ENCODE results near the gene CCNC. TPM values are rescaled to one million over a fixed set of nuclear protein-coding genes. Genes with fewer than 3 reads are reported as not detected.

CCNC gene
- polyA plus RNA-seq, 1 donor (not counting 4 experiments of a cell fraction or from before 2014, with no cell fraction given): 103 TPM

DNA sequence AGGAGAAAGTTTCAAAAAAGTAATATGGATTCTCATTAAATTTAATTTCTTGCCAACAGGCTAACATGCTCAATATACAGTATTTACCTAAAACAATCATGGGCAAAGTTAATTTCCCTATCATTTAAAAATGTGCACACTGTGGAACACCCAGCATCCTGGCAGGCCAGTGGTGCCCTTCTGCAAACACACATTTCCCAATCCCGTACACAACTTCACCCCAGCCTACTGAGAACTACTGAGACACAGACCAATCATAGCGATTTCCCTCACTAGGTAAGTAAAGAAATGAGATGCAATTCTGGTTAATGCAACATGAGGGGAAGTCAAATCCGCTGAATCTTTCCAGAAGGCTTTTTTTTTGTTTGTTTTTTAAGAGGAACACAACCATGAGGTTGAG, 60.8 kb downstream of the CCNC start:
- TF ChIP-seq EZH2 (IDR thresholded peaks at IDR 0.05; ENCODE audit: low read length): no peak
- TF ChIP-seq, protein P1, sequence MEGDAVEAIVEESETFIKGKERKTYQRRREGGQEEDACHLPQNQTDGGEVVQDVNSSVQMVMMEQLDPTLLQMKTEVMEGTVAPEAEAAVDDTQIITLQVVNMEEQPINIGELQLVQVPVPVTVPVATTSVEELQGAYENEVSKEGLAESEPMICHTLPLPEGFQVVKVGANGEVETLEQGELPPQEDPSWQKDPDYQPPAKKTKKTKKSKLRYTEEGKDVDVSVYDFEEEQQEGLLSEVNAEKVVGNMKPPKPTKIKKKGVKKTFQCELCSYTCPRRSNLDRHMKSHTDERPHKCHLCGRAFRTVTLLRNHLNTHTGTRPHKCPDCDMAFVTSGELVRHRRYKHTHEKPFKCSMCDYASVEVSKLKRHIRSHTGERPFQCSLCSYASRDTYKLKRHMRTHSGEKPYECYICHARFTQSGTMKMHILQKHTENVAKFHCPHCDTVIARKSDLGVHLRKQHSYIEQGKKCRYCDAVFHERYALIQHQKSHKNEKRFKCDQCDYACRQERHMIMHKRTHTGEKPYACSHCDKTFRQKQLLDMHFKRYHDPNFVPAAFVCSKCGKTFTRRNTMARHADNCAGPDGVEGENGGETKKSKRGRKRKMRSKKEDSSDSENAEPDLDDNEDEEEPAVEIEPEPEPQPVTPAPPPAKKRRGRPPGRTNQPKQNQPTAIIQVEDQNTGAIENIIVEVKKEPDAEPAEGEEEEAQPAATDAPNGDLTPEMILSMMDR (optimal IDR thresholded peaks at IDR 0.05 in 1 of 3, IDR thresholded peaks at IDR 0.05 in 1 of 3, conservative IDR thresholded peaks at IDR 0.05 in 1 of 3; ENCODE audit: extremely low read depth in 1 of 3, insufficient read depth in 2 of 3, low read length in 3 of 3): no peak
- DNase-seq (ENCODE audit: low read depth, low spot score) (no peak), FAIRE-seq (no peak)
- dilution Hi-C loops (cut with MboI; ENCODE audit: extremely low pct_ligation_motif_present, low sequenced_read_pairs): no loop called here
- H2AFZ ChIP-seq (ENCODE audit: control insufficient read depth, low read length): no peak overlapping the region
- H3K9me1 ChIP-seq (ENCODE audit: control insufficient read depth, extremely low read depth, insufficient read depth, low read length): no peaks in the 10 kb centered on the region
- no peak overlapping the region for H3K4me3 ChIP-seq (ENCODE audit: control insufficient read depth in 2 of 3, extremely low read depth in 1 of 3, insufficient read depth in 2 of 3, low read depth in 1 of 3, low read length in 3 of 3)
- no peak overlapping the region for H3K9ac ChIP-seq (ENCODE audit: control insufficient read depth, extremely low read depth, insufficient read depth, low read length)
- H3K9me3 ChIP-seq (ENCODE audit: control insufficient read depth, low read depth, low read length): no peaks in the 10 kb centered on the region
- no peak overlapping the region for H3K4me2 ChIP-seq (ENCODE audit: control insufficient read depth, extremely low read depth, insufficient read depth, low read depth, low read length)
- H3K36me3 ChIP-seq (ENCODE audit: control insufficient read depth in 2 of 2, extremely low read depth in 1 of 2, insufficient read depth in 2 of 2, low read length in 2 of 2): peaks cover 1 to 12% of the 10 kb centered on the region in 2 experiments
- H4K20me1 ChIP-seq (ENCODE audit: control insufficient read depth, extremely low read depth, insufficient read depth, low read length): no peaks in the 10 kb centered on the region
- H3K79me2 ChIP-seq (ENCODE audit: control insufficient read depth, insufficient read depth, low read length): peaks cover 28% of the 10 kb centered on the region
- peaks cover 2% of the 10 kb centered on the region for H3K4me1 ChIP-seq (ENCODE audit: control insufficient read depth, extremely low read depth, insufficient read depth, low read length)
- H3K27ac ChIP-seq (ENCODE audit: control insufficient read depth, insufficient read depth, low read length): no peak overlapping the region
- H3K27me3 ChIP-seq (ENCODE audit: control insufficient read depth, extremely low read depth, insufficient read depth, low read length): no peaks in the 10 kb centered on the region

DNA sequence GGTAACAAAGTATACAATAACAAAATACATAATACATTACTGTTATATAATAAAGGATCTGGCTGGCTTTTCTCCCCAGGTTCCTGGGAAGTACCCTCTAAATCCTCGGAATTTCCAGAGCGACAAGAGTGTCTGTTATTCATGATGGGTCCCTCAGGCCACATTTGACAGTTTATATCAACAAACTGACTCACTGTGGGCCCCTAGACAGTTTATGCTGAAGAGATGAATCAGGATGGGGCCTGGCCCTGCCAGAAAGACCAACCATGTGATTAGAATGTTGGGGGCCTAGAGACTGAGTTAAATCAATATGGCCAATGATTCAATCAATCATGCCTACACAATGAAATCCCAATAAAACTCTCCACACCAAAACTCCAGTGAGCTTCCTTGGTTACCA, 66.7 kb downstream of the CCNC start:
- Histone ChIP-seq H3K9me3 (ENCODE audit: control insufficient read depth, low read depth, low read length) (no peaks in the 10 kb centered on the region), H3K9me1 (ENCODE audit: control insufficient read depth, extremely low read depth, insufficient read depth, low read length) (no peaks in the 10 kb centered on the region), H3K4me3 (ENCODE audit: control insufficient read depth in 2 of 3, extremely low read depth in 1 of 3, insufficient read depth in 2 of 3, low read depth in 1 of 3, low read length in 3 of 3) (no peak overlapping the region), H4K20me1 (ENCODE audit: control insufficient read depth, extremely low read depth, insufficient read depth, low read length) (no peaks in the 10 kb centered on the region), H3K36me3 (ENCODE audit: control insufficient read depth in 2 of 2, extremely low read depth in 1 of 2, insufficient read depth in 2 of 2, low read length in 2 of 2) (peaks cover 0 to 19% of the 10 kb centered on the region in 2 experiments), H3K9ac (ENCODE audit: control insufficient read depth, extremely low read depth, insufficient read depth, low read length) (no peak overlapping the region), H3K27ac (ENCODE audit: control insufficient read depth, insufficient read depth, low read length) (no peak overlapping the region), H3K27me3 (ENCODE audit: control insufficient read depth, extremely low read depth, insufficient read depth, low read length) (no peaks in the 10 kb centered on the region), H3K4me1 (ENCODE audit: control insufficient read depth, extremely low read depth, insufficient read depth, low read length) (no peaks in the 10 kb centered on the region), H3K4me2 (ENCODE audit: control insufficient read depth, extremely low read depth, insufficient read depth, low read depth, low read length) (no peak overlapping the region), H2AFZ (ENCODE audit: control insufficient read depth, low read length) (no peak overlapping the region), H3K79me2 (ENCODE audit: control insufficient read depth, insufficient read depth, low read length) (no peaks in the 10 kb centered on the region)
- dilution Hi-C loops (cut with MboI; ENCODE audit: extremely low pct_ligation_motif_present, low sequenced_read_pairs): no loop called here
- FAIRE-seq (no peak), DNase-seq (ENCODE audit: low read depth, low spot score) (no peak)
- TF ChIP-seq EZH2 (IDR thresholded peaks at IDR 0.05; ENCODE audit: low read length): no peak
- TF ChIP-seq, protein P1 (optimal IDR thresholded peaks at IDR 0.05 in 1 of 3, IDR thresholded peaks at IDR 0.05 in 1 of 3, conservative IDR thresholded peaks at IDR 0.05 in 1 of 3; ENCODE audit: extremely low read depth in 1 of 3, insufficient read depth in 2 of 3, low read length in 3 of 3): no peak

Measured in keratinocyte (primary cell).